OCI-LY1 (cell line): Measurements from ENCODE around the gene CIZ1.

Experiments used
- H2AFZ ChIP-seq: fragments of 200-600 bp; sonication (generic), shearing (Covaris generic); 2 replicates; pipeline ENCODE4 v1.6.0; 2014; ENCODE audit warnings: antibody characterized with exemption, mild to moderate bottlenecking, low read length
- H3F3A ChIP-seq: fragments of 200-600 bp; sonication (generic), shearing (Covaris generic); 2 replicates; pipeline ENCODE4 v1.6.0; 2014; ENCODE audit warnings: mild to moderate bottlenecking, antibody characterized with exemption, low read length, moderate library complexity; ENCODE audit not compliant: insufficient read depth
- H3K27ac ChIP-seq: fragments of 200-600 bp; sonication (generic); 2 replicates; pipeline ENCODE4 v1.5.1; 2014; ENCODE audit warnings: low read length, mixed run types, mild to moderate bottlenecking, low read depth; ENCODE audit not compliant: poor library complexity, severe bottlenecking
- H3K27me3 ChIP-seq: fragments of 200-600 bp; sonication (generic); 2 replicates; pipeline ENCODE4 v1.6.0; 2014; ENCODE audit warnings: antibody characterized with exemption, mild to moderate bottlenecking, low read length, moderate library complexity; ENCODE audit not compliant: insufficient read depth
- H3K36me3 ChIP-seq: fragments of 200-600 bp; sonication (generic); 2 replicates; pipeline ENCODE4 v1.6.1; 2014; ENCODE audit warnings: mild to moderate bottlenecking, antibody characterized with exemption, low read length, moderate library complexity, mixed read lengths; ENCODE audit not compliant: insufficient read depth
- H3K4me1 ChIP-seq: fragments of 200-600 bp; sonication (generic); 2 replicates; pipeline ENCODE4 v1.5.1; 2014; ENCODE audit warnings: mild to moderate bottlenecking, low read length, moderate library complexity; ENCODE audit not compliant: insufficient read depth, severe bottlenecking
- H3K4me2 ChIP-seq: fragments of 200-600 bp; sonication (generic), shearing (Covaris generic); 2 replicates; pipeline ENCODE4 v1.6.1; 2014; ENCODE audit warnings: low read length
- H3K4me3 ChIP-seq: fragments of 200-600 bp; sonication (generic); 2 replicates; pipeline ENCODE4 v1.5.1; 2014; ENCODE audit warnings: low read length, low read depth, mild to moderate bottlenecking, mixed read lengths; ENCODE audit not compliant: poor library complexity, severe bottlenecking
- H3K79me2 ChIP-seq: fragments of 200-600 bp; shearing (Covaris generic); 2 replicates; pipeline ENCODE4 v1.6.1; 2016; ENCODE audit warnings: mixed run types, low read length, mixed read lengths; ENCODE audit not compliant: insufficient read depth
- H3K9ac ChIP-seq: fragments of 200-600 bp; sonication (generic), shearing (Covaris generic); 2 replicates; pipeline ENCODE4 v1.6.1; 2014; ENCODE audit warnings: mild to moderate bottlenecking, low read length, mixed read lengths
- H3K9me2 ChIP-seq: fragments of 200-600 bp; sonication (generic), shearing (Covaris generic); 2 replicates; pipeline ENCODE4 v1.6.1; 2014; ENCODE audit warnings: low read depth, mild to moderate bottlenecking, low read length, mixed read lengths
- H3K9me3 ChIP-seq: fragments of 200-600 bp; shearing (Covaris generic); 2 replicates; pipeline ENCODE4 v1.6.1; 2014; ENCODE audit warnings: low read length, mixed read lengths
- H4K20me1 ChIP-seq: fragments of 200-600 bp; sonication (generic), shearing (Covaris generic); 2 replicates; pipeline ENCODE4 v1.6.0; 2016; ENCODE audit warnings: mild to moderate bottlenecking, low read length; ENCODE audit not compliant: insufficient read depth
- EZH2 ChIP-seq: fragments of 200-600 bp; sonication (generic), shearing (Covaris generic); IDR thresholded peaks from 2 replicates; pipeline ENCODE4 v1.8.0; 2017; ENCODE audit warnings: borderline replicate concordance, mixed run types, mild to moderate bottlenecking, antibody characterized with exemption, low read length, moderate library complexity, mixed read lengths
- TF ChIP-seq, protein P1 (sequence below): fragments of 200-600 bp; sonication (generic), shearing (Covaris generic); IDR thresholded peaks from 2 replicates; pipeline ENCODE4 v1.5.1; 2017; ENCODE audit warnings: mild to moderate bottlenecking, antibody characterized with exemption, low read length, moderate library complexity, mixed read lengths

CIZ1 gene

DNA sequence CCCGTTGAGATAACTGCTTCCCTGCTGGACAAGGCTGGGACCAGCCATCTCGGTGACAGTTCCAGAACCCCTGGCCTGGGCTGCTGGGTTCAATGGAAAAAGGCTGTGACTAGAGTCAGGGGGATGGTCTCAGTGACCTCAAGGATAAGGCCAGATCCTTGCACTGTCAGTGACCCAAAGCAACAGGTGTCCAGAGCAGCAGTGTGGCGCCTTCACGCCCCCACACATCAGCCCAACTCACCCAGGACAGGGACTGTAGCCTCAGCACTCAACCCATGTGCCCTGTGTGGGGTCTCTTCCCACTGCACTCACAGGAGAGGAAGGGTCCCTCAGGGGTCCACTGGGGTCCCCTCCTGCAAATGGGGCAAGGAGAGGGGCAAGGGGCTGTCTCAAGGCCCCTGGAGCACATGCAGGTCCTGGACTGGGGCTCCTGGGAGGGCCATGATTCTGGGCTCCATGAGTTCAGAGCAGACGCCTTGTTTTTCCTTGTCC is 42.8 kb downstream of the CIZ1 start:
- no peak overlapping the region for H3K27ac ChIP-seq
- no peak overlapping the region for H3K4me3 ChIP-seq
- TF ChIP-seq, protein P1, sequence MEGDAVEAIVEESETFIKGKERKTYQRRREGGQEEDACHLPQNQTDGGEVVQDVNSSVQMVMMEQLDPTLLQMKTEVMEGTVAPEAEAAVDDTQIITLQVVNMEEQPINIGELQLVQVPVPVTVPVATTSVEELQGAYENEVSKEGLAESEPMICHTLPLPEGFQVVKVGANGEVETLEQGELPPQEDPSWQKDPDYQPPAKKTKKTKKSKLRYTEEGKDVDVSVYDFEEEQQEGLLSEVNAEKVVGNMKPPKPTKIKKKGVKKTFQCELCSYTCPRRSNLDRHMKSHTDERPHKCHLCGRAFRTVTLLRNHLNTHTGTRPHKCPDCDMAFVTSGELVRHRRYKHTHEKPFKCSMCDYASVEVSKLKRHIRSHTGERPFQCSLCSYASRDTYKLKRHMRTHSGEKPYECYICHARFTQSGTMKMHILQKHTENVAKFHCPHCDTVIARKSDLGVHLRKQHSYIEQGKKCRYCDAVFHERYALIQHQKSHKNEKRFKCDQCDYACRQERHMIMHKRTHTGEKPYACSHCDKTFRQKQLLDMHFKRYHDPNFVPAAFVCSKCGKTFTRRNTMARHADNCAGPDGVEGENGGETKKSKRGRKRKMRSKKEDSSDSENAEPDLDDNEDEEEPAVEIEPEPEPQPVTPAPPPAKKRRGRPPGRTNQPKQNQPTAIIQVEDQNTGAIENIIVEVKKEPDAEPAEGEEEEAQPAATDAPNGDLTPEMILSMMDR = no peak
- no peak for TF ChIP-seq EZH2
- H3K4me1 ChIP-seq = no peaks in the 10 kb centered on the region
- no peaks in the 10 kb centered on the region for H3F3A ChIP-seq
- no peaks in the 10 kb centered on the region for H3K36me3 ChIP-seq
- no peak overlapping the region for H3K4me2 ChIP-seq
- H3K9ac ChIP-seq = no peak overlapping the region
- no peaks in the 10 kb centered on the region; the same call in none of the 2 replicates for H3K27me3 ChIP-seq
- no peaks in the 10 kb centered on the region for H3K79me2 ChIP-seq
- H3K9me2 ChIP-seq = no peaks in the 10 kb centered on the region
- H2AFZ ChIP-seq = no peak overlapping the region
- no peaks in the 10 kb centered on the region for H3K9me3 ChIP-seq
- H4K20me1 ChIP-seq = no peaks in the 10 kb centered on the region

DNA sequence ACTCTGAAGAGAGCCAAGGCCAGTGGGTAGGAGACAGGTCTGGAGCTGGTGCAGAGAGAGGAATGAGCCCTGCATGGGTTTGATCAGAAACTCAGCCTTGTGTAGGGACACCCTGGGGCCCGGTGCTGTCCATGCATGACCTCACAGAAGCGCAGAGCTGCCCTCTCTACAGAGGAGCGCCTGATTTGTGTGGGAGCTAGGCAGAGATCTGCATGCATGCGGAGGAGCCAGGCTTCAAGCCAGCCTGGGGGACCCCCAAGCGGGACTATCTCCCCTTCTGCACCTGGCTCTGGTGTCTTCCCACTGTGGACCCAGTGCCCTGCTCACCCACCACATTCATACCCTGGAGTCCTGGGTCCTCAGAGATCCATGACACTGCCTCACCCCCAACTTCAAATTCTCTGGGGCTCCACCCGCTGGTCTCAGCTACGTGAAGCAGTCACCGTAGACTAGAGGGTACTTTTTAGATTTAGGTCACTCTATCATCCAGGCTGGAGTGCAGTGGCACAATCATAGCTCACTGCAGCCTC is 44.7 kb downstream of the CIZ1 start:
- Histone ChIP-seq H3K9me2 (no peaks in the 10 kb centered on the region), H3K79me2 (no peaks in the 10 kb centered on the region), H3K36me3 (no peaks in the 10 kb centered on the region), H3K27ac (no peak overlapping the region), H3K9me3 (no peaks in the 10 kb centered on the region), H3F3A (no peaks in the 10 kb centered on the region), H3K27me3 (no peaks in the 10 kb centered on the region; the same call in none of the 2 replicates), H2AFZ (no peak overlapping the region), H3K9ac (no peak overlapping the region), H3K4me3 (no peak overlapping the region), H4K20me1 (no peaks in the 10 kb centered on the region), H3K4me2 (no peak overlapping the region), H3K4me1 (no peaks in the 10 kb centered on the region)
- TF ChIP-seq EZH2 = no peak
- TF ChIP-seq, protein P1 = no peak

DNA sequence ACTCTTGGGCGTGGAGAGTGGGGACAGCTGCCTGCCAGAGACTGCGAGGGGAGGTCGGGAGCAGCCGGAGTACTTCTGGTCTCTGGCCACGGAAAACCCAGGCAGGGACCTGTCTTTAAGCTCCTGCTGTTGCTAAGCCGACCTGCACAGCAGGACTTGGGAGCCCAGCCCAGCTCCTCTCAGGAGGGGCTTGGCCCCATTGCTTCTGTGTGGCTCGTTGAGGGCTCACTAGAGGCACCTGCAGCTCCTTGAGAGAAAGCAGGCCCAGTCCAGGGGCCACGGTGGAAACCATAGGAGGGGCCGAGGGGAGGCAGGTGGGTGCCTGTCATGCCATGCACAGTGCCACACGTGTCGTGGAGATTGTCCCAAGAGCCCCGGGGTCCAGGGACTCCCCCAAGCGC is 45.4 kb downstream of the CIZ1 start:
- Histone ChIP-seq H3K9ac (no peak overlapping the region), H2AFZ (no peak overlapping the region), H3K4me1 (no peaks in the 10 kb centered on the region), H3K9me2 (no peaks in the 10 kb centered on the region), H3K4me2 (no peak overlapping the region), H4K20me1 (no peaks in the 10 kb centered on the region), H3K36me3 (no peaks in the 10 kb centered on the region), H3K79me2 (no peaks in the 10 kb centered on the region), H3K4me3 (no peak overlapping the region), H3K9me3 (no peaks in the 10 kb centered on the region), H3F3A (no peaks in the 10 kb centered on the region), H3K27ac (no peak overlapping the region), H3K27me3 (no peaks in the 10 kb centered on the region; the same call in none of the 2 replicates)
- TF ChIP-seq, protein P1 = no peak
- no peak for TF ChIP-seq EZH2
